A673 (cell line): Measurements from ENCODE around the gene FBN1.

Experiments
- CTCF ChIP-seq: fragments of 300-800, 200-600 bp; sonication (generic); conservative IDR thresholded peaks from 2 replicates; pipeline ENCODE4 v1.5.1; 2017; ENCODE audit warnings: low read depth, mild to moderate bottlenecking, antibody characterized with exemption, low read length, moderate library complexity, mixed read lengths
- EZH2 ChIP-seq: fragments of 200-600 bp; sonication (generic); IDR thresholded peaks from 2 replicates; pipeline ENCODE4 v1.6.1; 2017; ENCODE audit warnings: borderline replicate concordance, low read depth, mild to moderate bottlenecking, mixed read lengths, antibody characterized with exemption, low read length; ENCODE audit not compliant: poor library complexity, severe bottlenecking

GRCh38 chr15:48547286-48547685 lies 98.2 kb downstream of the FBN1 start:
- TF ChIP-seq EZH2, result no peak
- TF ChIP-seq CTCF, result no peak
